Measurements from ENCODE around the gene FOXD1.

DNA sequence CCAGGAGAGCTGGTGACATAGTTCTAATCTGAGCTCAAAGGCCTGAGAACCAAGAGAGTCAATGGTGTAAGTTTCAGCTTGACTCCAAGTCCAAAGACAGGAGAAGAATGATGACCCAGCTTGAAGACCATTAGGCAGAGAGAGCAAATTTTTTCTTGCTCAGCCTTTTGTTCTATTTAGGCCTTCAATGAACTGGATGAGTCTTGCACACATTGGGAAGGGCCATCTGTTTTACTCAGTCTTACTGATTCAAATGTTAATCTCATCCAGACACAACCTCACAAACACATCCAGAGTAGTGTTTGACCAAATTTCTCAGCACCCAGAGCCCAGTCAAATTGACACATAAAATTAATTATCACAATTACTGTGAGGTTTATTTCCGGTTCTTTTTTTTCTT lies 42.6 kb upstream of the FOXD1 start:
- TF ChIP-seq, protein P1, sequence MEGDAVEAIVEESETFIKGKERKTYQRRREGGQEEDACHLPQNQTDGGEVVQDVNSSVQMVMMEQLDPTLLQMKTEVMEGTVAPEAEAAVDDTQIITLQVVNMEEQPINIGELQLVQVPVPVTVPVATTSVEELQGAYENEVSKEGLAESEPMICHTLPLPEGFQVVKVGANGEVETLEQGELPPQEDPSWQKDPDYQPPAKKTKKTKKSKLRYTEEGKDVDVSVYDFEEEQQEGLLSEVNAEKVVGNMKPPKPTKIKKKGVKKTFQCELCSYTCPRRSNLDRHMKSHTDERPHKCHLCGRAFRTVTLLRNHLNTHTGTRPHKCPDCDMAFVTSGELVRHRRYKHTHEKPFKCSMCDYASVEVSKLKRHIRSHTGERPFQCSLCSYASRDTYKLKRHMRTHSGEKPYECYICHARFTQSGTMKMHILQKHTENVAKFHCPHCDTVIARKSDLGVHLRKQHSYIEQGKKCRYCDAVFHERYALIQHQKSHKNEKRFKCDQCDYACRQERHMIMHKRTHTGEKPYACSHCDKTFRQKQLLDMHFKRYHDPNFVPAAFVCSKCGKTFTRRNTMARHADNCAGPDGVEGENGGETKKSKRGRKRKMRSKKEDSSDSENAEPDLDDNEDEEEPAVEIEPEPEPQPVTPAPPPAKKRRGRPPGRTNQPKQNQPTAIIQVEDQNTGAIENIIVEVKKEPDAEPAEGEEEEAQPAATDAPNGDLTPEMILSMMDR (IDR thresholded peaks at IDR 0.05), result no peak
- TF ChIP-seq POLR2A (IDR thresholded peaks at IDR 0.05), result no peak
